HFFc6 (cell line): Measurements from ENCODE around the gene SUCLG1. TPM values are rescaled to one million over a fixed set of nuclear protein-coding genes. Genes with fewer than 3 reads are reported as not detected.
"Not testable (repeated sequence)": the region's sequence is repeated elsewhere in the genome, so short reads cannot be mapped to it uniquely, and the experiment has no call there.

Source experiments
- DNase-seq: peaks from one replicate; pipeline ENCODE4 v3.0.0-alpha.2; 2018
- H3K27ac Mint-ChIP-seq: 2 replicates; pipeline ENCODE4 v1.8.0; 2020; ENCODE audit warnings: mild to moderate bottlenecking, mixed read lengths
- H3K27me3 Mint-ChIP-seq: 2 replicates; pipeline ENCODE4 v1.8.0; 2021; ENCODE audit warnings: mild to moderate bottlenecking, moderate library complexity, mixed read lengths; ENCODE audit not compliant: insufficient read depth
- H3K36me3 Mint-ChIP-seq: 2 replicates; pipeline ENCODE4 v1.8.0; 2021; ENCODE audit warnings: low read depth, mixed read lengths
- H3K4me1 Mint-ChIP-seq: 2 replicates; pipeline ENCODE4 v1.8.0; 2020; ENCODE audit warnings: low read depth, mixed read lengths
- H3K4me3 Mint-ChIP-seq: 2 replicates; pipeline ENCODE4 v1.8.0; 2020; ENCODE audit warnings: mild to moderate bottlenecking, moderate library complexity, mixed read lengths
- H3K9me3 Mint-ChIP-seq: 2 replicates; pipeline ENCODE4 v1.8.0; 2020; ENCODE audit warnings: mild to moderate bottlenecking, mixed read lengths
- CTCF ChIP-seq: fragments of 200-600 bp; sonication (generic); IDR thresholded peaks from 2 replicates; pipeline ENCODE4 v1.5.0; 2021; ENCODE audit warnings: antibody characterized with exemption, mild to moderate bottlenecking
- total RNA-seq, 6 experiments: library from RNA; stranded (reverse); fragmentation: NEBNext Ultra II Directional; extraction: Animal tissue kit (Norgen Biotek cat#: 25700); gene quantifications; 2 replicates in 1 of 6; 3 replicates in 5 of 6; pipeline ENCODE4 v1.2.3, GENCODE V29; 2021

Gene SUCLG1
- total RNA-seq, 6 experiments from 2014 or later = 72.5 to 84.9 (median 79.2) TPM

- TF ChIP-seq CTCF = no peak
- Mint-ChIP-seq H3K27ac (no peak overlapping the region), H3K36me3 (peaks cover 19% of the 10 kb centered on the region), H3K27me3 (no peaks in the 10 kb centered on the region), H3K9me3 (peaks cover 24% of the 10 kb centered on the region), H3K4me3 (no peak overlapping the region), H3K4me1 (peaks cover 29% of the 10 kb centered on the region)
- DNase-seq = no peak
Measured at GRCh38 chr2:84478867-84479266, 19.8 kb upstream of the SUCLG1 start.

DNA sequence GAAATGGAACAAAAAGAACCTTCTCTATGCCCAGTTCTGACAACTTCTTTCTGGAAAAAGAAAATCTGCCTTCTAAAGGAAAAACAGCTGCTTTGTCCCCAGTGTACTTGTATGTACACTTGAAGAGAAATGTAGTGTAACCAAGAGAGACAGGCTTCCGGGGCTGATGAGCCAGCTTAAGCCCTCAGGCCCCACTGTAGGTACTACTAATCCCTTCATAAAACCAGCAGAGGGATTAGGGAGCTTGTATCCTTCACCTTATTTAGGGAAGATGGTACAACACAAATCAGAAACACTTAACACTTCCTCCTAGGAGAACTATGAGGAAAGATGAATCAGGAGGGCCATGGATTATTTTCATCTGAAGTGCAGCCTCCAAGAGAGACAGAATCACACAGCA is 18.8 kb upstream of the SUCLG1 start:
- Mint-ChIP-seq H3K4me3 (no peak overlapping the region), H3K27ac (no peak overlapping the region), H3K36me3 (peaks cover 19% of the 10 kb centered on the region), H3K27me3 (no peaks in the 10 kb centered on the region), H3K4me1 (peaks cover 30% of the 10 kb centered on the region), H3K9me3 (peaks cover 24% of the 10 kb centered on the region)
- DNase-seq = no peak
- TF ChIP-seq CTCF = no peak

GRCh38 chr2:84474176-84474575 is 15.1 kb upstream of the SUCLG1 start:
- Mint-ChIP-seq H3K4me1 (peaks cover 28% of the 10 kb centered on the region), H3K27ac (no peak overlapping the region), H3K27me3 (no peaks in the 10 kb centered on the region), H3K4me3 (no peak overlapping the region), H3K9me3 (peaks cover 48% of the 10 kb centered on the region), H3K36me3 (peaks cover 41% of the 10 kb centered on the region)
- no peak for DNase-seq
- TF ChIP-seq CTCF = no peak

- no peak overlapping the region for H3K4me3 Mint-ChIP-seq
- DNase-seq = no peak
- H3K4me1 Mint-ChIP-seq = peaks cover 27% of the 10 kb centered on the region
- peaks cover 47% of the 10 kb centered on the region for H3K36me3 Mint-ChIP-seq
- H3K9me3 Mint-ChIP-seq = peaks cover 55% of the 10 kb centered on the region
- no peak for TF ChIP-seq CTCF
- H3K27ac Mint-ChIP-seq = no peak overlapping the region
- no peaks in the 10 kb centered on the region for H3K27me3 Mint-ChIP-seq
Measured at GRCh38 chr2:84472856-84473565, 13.9 kb upstream of the SUCLG1 start.

- H3K4me3 Mint-ChIP-seq, H3K27ac Mint-ChIP-seq, H3K27me3 Mint-ChIP-seq: not testable (repeated sequence)
- peaks cover 21% of the 10 kb centered on the region for H3K4me1 Mint-ChIP-seq
- H3K9me3 Mint-ChIP-seq = peaks cover 49% of the 10 kb centered on the region
- H3K36me3 Mint-ChIP-seq = peaks cover 42% of the 10 kb centered on the region
- DNase-seq = peak; percentile 73
Measured at GRCh38 chr2:84472423-84472822, 13.3 kb upstream of the SUCLG1 start.

- Mint-ChIP-seq H3K4me3 (no peak overlapping the region), H3K27ac (no peak overlapping the region), H3K9me3 (peaks cover 30% of the 10 kb centered on the region), H3K36me3 (peaks cover 38% of the 10 kb centered on the region), H3K4me1 (peaks cover 12% of the 10 kb centered on the region), H3K27me3 (no peaks in the 10 kb centered on the region)
- no peak for TF ChIP-seq CTCF
- no peak for DNase-seq
Measured at GRCh38 chr2:84467389-84467788, 8.3 kb upstream of the SUCLG1 start.
